Measurements from ENCODE around the gene ZFYVE16.
A peak's percentile ranks its signal among the peaks of the same experiment; 100 is the strongest.
"Not testable (repeated sequence)": the region's sequence is repeated elsewhere in the genome, so short reads cannot be mapped to it uniquely, and the experiment has no call there.

ZFYVE16 gene

GRCh38 chr5:80482578-80482977 is 74.7 kb downstream of the ZFYVE16 start:
- no peak for FAIRE-seq
- TF ChIP-seq POU2F2 (IDR thresholded peaks at IDR 0.05; ENCODE audit: low read depth, low read length): no peak
- TF ChIP-seq POLR2AphosphoS5 (IDR thresholded peaks at IDR 0.05; ENCODE audit: low read depth, low read length): no peak
- no peak for TF ChIP-seq PAX5 (IDR thresholded peaks at IDR 0.05; ENCODE audit: insufficient read depth, low read length, severe bottlenecking)
- TF ChIP-seq POLR2A (IDR thresholded peaks at IDR 0.05; ENCODE audit: low read depth, low read length): no peak
- no peak for TF ChIP-seq TAF1 (IDR thresholded peaks at IDR 0.05; ENCODE audit: low read depth, low read length)
- TF ChIP-seq SPI1 (IDR thresholded peaks at IDR 0.05; ENCODE audit: low read depth, low read length): no peak
- DNase-seq (ENCODE audit: insufficient read length, low spot score): no peak

GRCh38 chr5:80483636-80484232 is 75.9 kb downstream of the ZFYVE16 start:
- DNase-seq (ENCODE audit: insufficient read length, low spot score): no peak
- no peak for TF ChIP-seq POLR2A (IDR thresholded peaks at IDR 0.05; ENCODE audit: low read depth, low read length)
- no peak for TF ChIP-seq PAX5 (IDR thresholded peaks at IDR 0.05; ENCODE audit: insufficient read depth, low read length, severe bottlenecking)
- no peak for TF ChIP-seq SPI1 (IDR thresholded peaks at IDR 0.05; ENCODE audit: low read depth, low read length)
- TF ChIP-seq POLR2AphosphoS5 (IDR thresholded peaks at IDR 0.05; ENCODE audit: low read depth, low read length): no peak
- no peak for TF ChIP-seq TAF1 (IDR thresholded peaks at IDR 0.05; ENCODE audit: low read depth, low read length)
- no peak for TF ChIP-seq POU2F2 (IDR thresholded peaks at IDR 0.05; ENCODE audit: low read depth, low read length)
- FAIRE-seq: no peak

- TF ChIP-seq SPI1 (IDR thresholded peaks at IDR 0.05; ENCODE audit: low read depth, low read length): no peak
- TF ChIP-seq PAX5 (IDR thresholded peaks at IDR 0.05; ENCODE audit: insufficient read depth, low read length, severe bottlenecking): no peak
- no peak for TF ChIP-seq POLR2AphosphoS5 (IDR thresholded peaks at IDR 0.05; ENCODE audit: low read depth, low read length)
- TF ChIP-seq POU2F2 (IDR thresholded peaks at IDR 0.05; ENCODE audit: low read depth, low read length): no peak
- TF ChIP-seq TAF1 (IDR thresholded peaks at IDR 0.05; ENCODE audit: low read depth, low read length): no peak
- no peak for TF ChIP-seq POLR2A (IDR thresholded peaks at IDR 0.05; ENCODE audit: low read depth, low read length)
- FAIRE-seq: no peak
- no peak for DNase-seq (ENCODE audit: insufficient read length, low spot score)
Measured at GRCh38 chr5:80487444-80487828, 79.6 kb downstream of the ZFYVE16 start.

GRCh38 chr5:80487829-80488721 is 80.2 kb downstream of the ZFYVE16 start, which contains the start of gene FAM151B:
FAM151B (plus strand) TSS chr5:80488100; CDS start chr5:80488124, 24 bp downstream.
- FAIRE-seq (peak; percentile 93), DNase-seq (ENCODE audit: insufficient read length, low spot score) (peak; percentile 71)
- TF ChIP-seq TAF1 (IDR thresholded peaks at IDR 0.05; ENCODE audit: low read depth, low read length) (no peak), SPI1 (IDR thresholded peaks at IDR 0.05; ENCODE audit: low read depth, low read length) (peak; percentile 4; the same call in 1 of the 2 replicates), PAX5 (IDR thresholded peaks at IDR 0.05; ENCODE audit: insufficient read depth, low read length, severe bottlenecking) (peak; percentile 99), POU2F2 (IDR thresholded peaks at IDR 0.05; ENCODE audit: low read depth, low read length) (no peak), POLR2A (IDR thresholded peaks at IDR 0.05; ENCODE audit: low read depth, low read length) (no peak), POLR2AphosphoS5 (IDR thresholded peaks at IDR 0.05; ENCODE audit: low read depth, low read length) (no peak)

- no peak for FAIRE-seq
- DNase-seq (ENCODE audit: insufficient read length, low spot score): no peak
- TF ChIP-seq POLR2AphosphoS5 (IDR thresholded peaks at IDR 0.05; ENCODE audit: low read depth, low read length) (no peak), POLR2A (IDR thresholded peaks at IDR 0.05; ENCODE audit: low read depth, low read length) (no peak), POU2F2 (IDR thresholded peaks at IDR 0.05; ENCODE audit: low read depth, low read length) (no peak), SPI1 (IDR thresholded peaks at IDR 0.05; ENCODE audit: low read depth, low read length) (no peak), PAX5 (IDR thresholded peaks at IDR 0.05; ENCODE audit: insufficient read depth, low read length, severe bottlenecking) (no peak), TAF1 (IDR thresholded peaks at IDR 0.05; ENCODE audit: low read depth, low read length) (no peak)
Measured at GRCh38 chr5:80491296-80491695, 83.4 kb downstream of the ZFYVE16 start.

- DNase-seq (ENCODE audit: insufficient read length, low spot score): no peak
- FAIRE-seq: no peak
- no peak for TF ChIP-seq POLR2AphosphoS5 (IDR thresholded peaks at IDR 0.05; ENCODE audit: low read depth, low read length)
- TF ChIP-seq SPI1 (IDR thresholded peaks at IDR 0.05; ENCODE audit: low read depth, low read length): no peak
- no peak for TF ChIP-seq POLR2A (IDR thresholded peaks at IDR 0.05; ENCODE audit: low read depth, low read length)
- TF ChIP-seq TAF1 (IDR thresholded peaks at IDR 0.05; ENCODE audit: low read depth, low read length): no peak
- TF ChIP-seq POU2F2 (IDR thresholded peaks at IDR 0.05; ENCODE audit: low read depth, low read length): no peak
Measured at GRCh38 chr5:80492741-80493140, 84.9 kb downstream of the ZFYVE16 start.

- not testable (repeated sequence) for FAIRE-seq; DNase-seq (ENCODE audit: insufficient read length, low spot score)
Measured at GRCh38 chr5:80493443-80493842, 85.6 kb downstream of the ZFYVE16 start.

GRCh38 chr5:80495891-80496290 is 88.0 kb downstream of the ZFYVE16 start:
- no peak for FAIRE-seq
- TF ChIP-seq POLR2A (IDR thresholded peaks at IDR 0.05; ENCODE audit: low read depth, low read length): no peak
- no peak for TF ChIP-seq POLR2AphosphoS5 (IDR thresholded peaks at IDR 0.05; ENCODE audit: low read depth, low read length)
- no peak for TF ChIP-seq TAF1 (IDR thresholded peaks at IDR 0.05; ENCODE audit: low read depth, low read length)
- TF ChIP-seq SPI1 (IDR thresholded peaks at IDR 0.05; ENCODE audit: low read depth, low read length): no peak
- TF ChIP-seq PAX5 (IDR thresholded peaks at IDR 0.05; ENCODE audit: insufficient read depth, low read length, severe bottlenecking): no peak
- TF ChIP-seq POU2F2 (IDR thresholded peaks at IDR 0.05; ENCODE audit: low read depth, low read length): no peak
- DNase-seq (ENCODE audit: insufficient read length, low spot score): no peak

- no peak for TF ChIP-seq PAX5 (IDR thresholded peaks at IDR 0.05; ENCODE audit: insufficient read depth, low read length, severe bottlenecking)
- no peak for TF ChIP-seq POLR2AphosphoS5 (IDR thresholded peaks at IDR 0.05; ENCODE audit: low read depth, low read length)
- TF ChIP-seq POLR2A (IDR thresholded peaks at IDR 0.05; ENCODE audit: low read depth, low read length): no peak
- no peak for TF ChIP-seq POU2F2 (IDR thresholded peaks at IDR 0.05; ENCODE audit: low read depth, low read length)
- TF ChIP-seq SPI1 (IDR thresholded peaks at IDR 0.05; ENCODE audit: low read depth, low read length): no peak
- TF ChIP-seq TAF1 (IDR thresholded peaks at IDR 0.05; ENCODE audit: low read depth, low read length): no peak
- no peak for FAIRE-seq
- DNase-seq (ENCODE audit: insufficient read length, low spot score): no peak
Measured at GRCh38 chr5:80502800-80503199, 94.9 kb downstream of the ZFYVE16 start.

All from GM12891 (cell line).